HepG2 (cell line): ENCODE data around the gene VAMP8. TPM values are rescaled to one million over a fixed set of nuclear protein-coding genes. Genes with fewer than 3 reads are reported as not detected.

Experiments
- ASH2L ChIP-seq: fragments of 300-600, 200-600 bp; sonication (generic); IDR thresholded peaks from 2 replicates; pipeline ENCODE4 v1.7.0; 2017; ENCODE audit warnings: low read depth, mild to moderate bottlenecking, moderate library complexity, mixed read lengths, low read length; ENCODE audit not compliant: insufficient read length
- ATF4 ChIP-seq, 2 experiments: fragments of 450-650 bp in 1 of 2; sonication (generic) in 1 of 2; formaldehyde crosslinking; IDR thresholded peaks; 2 replicates each; pipeline versions ENCODE4 v1.5.0 to v1.8.0; 2020 to 2022; ENCODE audit warnings: mild to moderate bottlenecking in 1 of 2, missing genetic modification reagents in 1 of 2
- EP300 ChIP-seq, 3 experiments: sonication (generic) in 1 of 3; formaldehyde crosslinking in 1 of 3; IDR thresholded peaks; 2 replicates each; pipeline versions ENCODE4 v1.5.1 to v1.6.1; 2011 to 2020; ENCODE audit warnings: low read depth in 2 of 3, low read length in 2 of 3, borderline replicate concordance in 1 of 3, improper control_type of control experiment in 1 of 3, mild to moderate bottlenecking in 1 of 3, missing genetic modification reagents in 1 of 3, moderate library complexity in 1 of 3
- GATA4 ChIP-seq: sonication (generic); IDR thresholded peaks from 2 replicates; pipeline ENCODE4 v1.6.1; 2016; ENCODE audit warnings: antibody characterized with exemption, low read depth, borderline replicate concordance
- HNRNPLL ChIP-seq: fragments of 200-400 bp; formaldehyde crosslinking; IDR thresholded peaks from 2 replicates; pipeline ENCODE4 v1.6.1; 2017; ENCODE audit warnings: mild to moderate bottlenecking, low read depth, low read length; ENCODE audit not compliant: poor library complexity, severe bottlenecking
- LCORL ChIP-seq, 2 experiments: fragments of 450-650 bp in 1 of 2; sonication (generic) in 1 of 2; formaldehyde crosslinking in 1 of 2; IDR thresholded peaks; 2 replicates each; pipeline versions ENCODE4 v1.5.0 to v1.6.1; 2017 to 2020; ENCODE audit warnings: antibody characterized with exemption in 1 of 2, missing genetic modification reagents in 1 of 2
- MED1 ChIP-seq: sonication (generic); formaldehyde crosslinking; IDR thresholded peaks from 2 replicates; pipeline ENCODE4 v1.4.0; 2020; ENCODE audit warnings: missing genetic modification reagents
- SIX4 ChIP-seq: sonication (generic); formaldehyde crosslinking; IDR thresholded peaks from 2 replicates; pipeline ENCODE4 v1.4.0; 2020; ENCODE audit warnings: missing genetic modification reagents
- ZBTB49 ChIP-seq: sonication (generic); formaldehyde crosslinking; IDR thresholded peaks from 2 replicates; pipeline ENCODE4 v1.4.0; 2020; ENCODE audit warnings: missing genetic modification reagents, borderline replicate concordance
- ZBTB8A ChIP-seq: sonication (generic); formaldehyde crosslinking; IDR thresholded peaks from 2 replicates; pipeline ENCODE4 v1.4.0; 2020; ENCODE audit warnings: mild to moderate bottlenecking, low read depth, missing genetic modification reagents, borderline replicate concordance
- ZFAT ChIP-seq: sonication (generic); formaldehyde crosslinking; conservative IDR thresholded peaks from 2 replicates; pipeline ENCODE4 v1.8.1; 2023; ENCODE audit warnings: missing genetic modification reagents, inconsistent platforms
- ZFP62 ChIP-seq: sonication (generic); formaldehyde crosslinking; IDR thresholded peaks from 2 replicates; pipeline ENCODE4 v1.4.0; 2020; ENCODE audit warnings: missing genetic modification reagents
- ZMAT5 ChIP-seq: sonication (generic); formaldehyde crosslinking; IDR thresholded peaks from 2 replicates; pipeline ENCODE4 v1.5.0; 2020; ENCODE audit warnings: mild to moderate bottlenecking, low read depth, missing genetic modification reagents, borderline replicate concordance
- ZNF225 ChIP-seq: sonication (generic); formaldehyde crosslinking; IDR thresholded peaks from 2 replicates; pipeline ENCODE4 v1.4.0; 2020; ENCODE audit warnings: mild to moderate bottlenecking, missing genetic modification reagents
- ZNF574 ChIP-seq: sonication (generic); formaldehyde crosslinking; IDR thresholded peaks from 2 replicates; pipeline ENCODE4 v1.4.0; 2020; ENCODE audit warnings: missing genetic modification reagents
- polyA plus RNA-seq, 8 experiments: library from polyadenylated mRNA; depleted of rRNA in 3 of 8; stranded (reverse) in 7 of 8; unstranded in 1 of 8; fragments of >200 nt; fragmentation: Illumina TruSeq in 4 of 8; extraction: Trizol in 4 of 8; gene quantifications; 2 replicates each; pipeline versions ENCODE4 v1.2.1 to v1.2.3, GENCODE V29; 2011 to 2016; ENCODE audit warnings: low read depth in 4 of 8, missing spikeins in 1 of 8, mixed read lengths in 1 of 8; ENCODE audit not compliant: insufficient read depth in 1 of 8
- total RNA-seq, 5 experiments: library from RNA; depleted of rRNA; stranded (reverse); fragments of >200 nt; fragmentation: Illumina TruSeq; extraction: Trizol; gene quantifications; 2 replicates each; pipeline ENCODE4 v1.2.3, GENCODE V29; 2016; ENCODE audit warnings: low read depth in 1 of 5

Gene VAMP8
- total and polyA plus RNA-seq, 2 of the 13 experiments (the other 11 are each of a cell fraction or from before 2014, with no cell fraction given), result 83.3 to 157 TPM

- TF ChIP-seq ATF4 (CRISPR knock-in tag; IDR thresholded peaks at IDR 0.05), result peak in 1 of 2 experiments; percentile 3; a peak in 1 of 4 replicates
- TF ChIP-seq ZNF225 (CRISPR knock-in tag), result 0 out of 2 replicates have a peak, but pooled peaks have one; percentile 60
- TF ChIP-seq ZBTB49 (CRISPR knock-in tag), result no peak; the same call in 1 of the 2 replicates
- TF ChIP-seq GATA4, result 0 out of 2 replicates have a peak, but pooled peaks have one; percentile 33
- peak; percentile 71; the same call in 1 of the 2 replicates for TF ChIP-seq ZBTB8A (CRISPR knock-in tag)
- TF ChIP-seq HNRNPLL, result no peak
- TF ChIP-seq MED1 (CRISPR knock-in tag), result peak; percentile 64
- TF ChIP-seq ZNF574 (CRISPR knock-in tag), result peak; percentile 50; the same call in 1 of the 2 replicates
- no peak for TF ChIP-seq ASH2L
- no peak for TF ChIP-seq ZFAT (CRISPR knock-in tag)
- TF ChIP-seq SIX4 (CRISPR knock-in tag), result no peak
- no peak for TF ChIP-seq ZMAT5 (CRISPR knock-in tag)
- no peak for TF ChIP-seq ZFP62 (CRISPR knock-in tag)
- 0 out of 4 replicates have a peak, but pooled peaks of 1 of the 2 experiments have one; percentile 11 for TF ChIP-seq EP300 (IDR thresholded peaks at IDR 0.05; ENCODE audit: low read depth in 2 of 2, low read length in 2 of 2)
- no peak for TF ChIP-seq EP300 (CRISPR knock-in tag; IDR thresholded peaks at IDR 0.05; ENCODE audit: borderline replicate concordance)
- no peak for TF ChIP-seq LCORL (IDR thresholded peaks at IDR 0.05)
- no peak; the same call in none of the 2 replicates for TF ChIP-seq LCORL (CRISPR knock-in tag; IDR thresholded peaks at IDR 0.05)
Observed at GRCh38 chr2:85537600-85538506, 39.5 kb upstream of the VAMP8 start (continued).
